Memory B cell (primary cell): ENCODE results near the gene ZNF451.

Source experiments
- ATAC-seq: fragments of 150-1000 bp; cut with Tn5 transposase; 2 replicates; pipeline ENCODE4 v1.10.0; 2021; ENCODE audit warnings: low read depth, mild to moderate bottlenecking, moderate library complexity
- DNase-seq, 2 donors: peaks; one replicate each; pipeline ENCODE4 v3.0.0; 2022; ENCODE audit warnings: low spot score in 2 of 2
- H3K27ac Mint-ChIP-seq: one replicate; pipeline ENCODE4 v1.8.0; 2022; ENCODE audit warnings: mild to moderate bottlenecking, moderate library complexity, mixed read lengths
- H3K27me3 Mint-ChIP-seq: one replicate; pipeline ENCODE4 v1.8.0; 2022; ENCODE audit warnings: mixed read lengths
- H3K36me3 Mint-ChIP-seq: one replicate; pipeline ENCODE4 v1.8.0; 2022; ENCODE audit warnings: mild to moderate bottlenecking, mixed read lengths
- H3K4me1 Mint-ChIP-seq: one replicate; pipeline ENCODE4 v1.8.0; 2022; ENCODE audit warnings: mixed read lengths
- H3K4me3 Mint-ChIP-seq: one replicate; pipeline ENCODE4 v1.8.0; 2022; ENCODE audit warnings: mild to moderate bottlenecking, moderate library complexity, mixed read lengths
- H3K9me3 Mint-ChIP-seq: one replicate; pipeline ENCODE4 v1.8.0; 2022; ENCODE audit warnings: mixed read lengths

ZNF451 gene

GRCh38 chr6:57182017-57182432 lies 92.0 kb downstream of the ZNF451 start:
- no peak overlapping the region for H3K4me3 Mint-ChIP-seq
- no peak overlapping the region for H3K27ac Mint-ChIP-seq
- H3K4me1 Mint-ChIP-seq = peaks cover 3% of the 10 kb centered on the region
- H3K27me3 Mint-ChIP-seq = no peaks in the 10 kb centered on the region
- DNase-seq = no peak
- H3K36me3 Mint-ChIP-seq = peaks cover 13% of the 10 kb centered on the region
- no peak for ATAC-seq
- no peaks in the 10 kb centered on the region for H3K9me3 Mint-ChIP-seq

GRCh38 chr6:57183336-57183735 lies 93.3 kb downstream of the ZNF451 start:
- no peak for ATAC-seq
- Mint-ChIP-seq H3K27ac (no peak overlapping the region), H3K27me3 (no peaks in the 10 kb centered on the region), H3K9me3 (no peaks in the 10 kb centered on the region), H3K36me3 (peaks cover 13% of the 10 kb centered on the region), H3K4me1 (peaks cover 3% of the 10 kb centered on the region), H3K4me3 (no peak overlapping the region)
- no peak for DNase-seq

- H3K36me3 Mint-ChIP-seq = peaks cover 5% of the 10 kb centered on the region
- no peak for ATAC-seq
- no peak overlapping the region for H3K27ac Mint-ChIP-seq
- H3K9me3 Mint-ChIP-seq = no peaks in the 10 kb centered on the region
- no peaks in the 10 kb centered on the region for H3K4me1 Mint-ChIP-seq
- H3K27me3 Mint-ChIP-seq = no peaks in the 10 kb centered on the region
- no peak for DNase-seq
- H3K4me3 Mint-ChIP-seq = no peak overlapping the region
Observed at GRCh38 chr6:57190140-57190539, 100.2 kb downstream of the ZNF451 start.

- Mint-ChIP-seq H3K4me3 (no peak overlapping the region), H3K27me3 (no peaks in the 10 kb centered on the region), H3K27ac (no peak overlapping the region), H3K9me3 (no peaks in the 10 kb centered on the region), H3K4me1 (no peaks in the 10 kb centered on the region), H3K36me3 (peaks cover 5% of the 10 kb centered on the region)
- ATAC-seq (no peak), DNase-seq (no peak)
Observed at GRCh38 chr6:57193177-57193576, 103.2 kb downstream of the ZNF451 start.

DNA sequence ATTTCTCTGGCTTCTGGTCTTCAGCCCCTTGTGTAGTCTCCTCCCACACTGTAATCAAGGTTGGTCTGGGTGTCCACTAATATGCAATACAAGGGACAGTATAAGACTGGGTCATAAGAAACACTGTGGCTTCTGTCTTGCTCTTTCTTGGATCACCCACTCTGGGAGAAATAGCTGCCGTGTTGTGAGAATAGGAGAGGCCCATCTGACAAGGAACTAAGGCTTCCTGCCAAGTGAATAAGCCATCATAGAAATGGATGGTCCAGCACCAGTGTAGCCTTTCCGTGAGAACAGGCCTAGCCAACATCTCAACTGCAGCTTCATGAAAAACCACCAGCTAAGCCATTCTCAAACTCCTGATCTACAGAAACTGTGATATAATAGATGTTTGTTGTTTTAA lies 105.5 kb downstream of the ZNF451 start:
- Mint-ChIP-seq H3K27me3 (no peaks in the 10 kb centered on the region), H3K9me3 (no peaks in the 10 kb centered on the region), H3K4me3 (no peak overlapping the region), H3K4me1 (no peaks in the 10 kb centered on the region), H3K36me3 (peaks cover 5% of the 10 kb centered on the region), H3K27ac (no peak overlapping the region)
- ATAC-seq (no peak), DNase-seq (no peak)

GRCh38 chr6:57198926-57199636 lies 109.1 kb downstream of the ZNF451 start:
- ATAC-seq = no peak
- no peak overlapping the region for H3K4me3 Mint-ChIP-seq
- H3K9me3 Mint-ChIP-seq = no peaks in the 10 kb centered on the region

GRCh38 chr6:57201718-57202117 lies 111.7 kb downstream of the ZNF451 start:
- Mint-ChIP-seq H3K36me3 (no peaks in the 10 kb centered on the region), H3K4me3 (no peak overlapping the region), H3K4me1 (no peaks in the 10 kb centered on the region), H3K27me3 (no peaks in the 10 kb centered on the region), H3K9me3 (no peaks in the 10 kb centered on the region), H3K27ac (no peak overlapping the region)
- ATAC-seq = no peak
- DNase-seq = no peak

More at GRCh38 chr6:57198926-57199636, 109.1 kb downstream of the ZNF451 start:
- H3K27me3 Mint-ChIP-seq = no peaks in the 10 kb centered on the region
- no peak overlapping the region for H3K27ac Mint-ChIP-seq
- no peak for DNase-seq
- H3K36me3 Mint-ChIP-seq = no peaks in the 10 kb centered on the region
- H3K4me1 Mint-ChIP-seq = no peaks in the 10 kb centered on the region

- no peak for ATAC-seq
- H3K27ac Mint-ChIP-seq = no peak overlapping the region
- no peaks in the 10 kb centered on the region for H3K36me3 Mint-ChIP-seq
- no peak overlapping the region for H3K4me3 Mint-ChIP-seq
- no peak for DNase-seq
- H3K4me1 Mint-ChIP-seq = no peaks in the 10 kb centered on the region
- H3K27me3 Mint-ChIP-seq = no peaks in the 10 kb centered on the region
- H3K9me3 Mint-ChIP-seq = no peaks in the 10 kb centered on the region
Observed at GRCh38 chr6:57205550-57206328, 115.8 kb downstream of the ZNF451 start.

DNA sequence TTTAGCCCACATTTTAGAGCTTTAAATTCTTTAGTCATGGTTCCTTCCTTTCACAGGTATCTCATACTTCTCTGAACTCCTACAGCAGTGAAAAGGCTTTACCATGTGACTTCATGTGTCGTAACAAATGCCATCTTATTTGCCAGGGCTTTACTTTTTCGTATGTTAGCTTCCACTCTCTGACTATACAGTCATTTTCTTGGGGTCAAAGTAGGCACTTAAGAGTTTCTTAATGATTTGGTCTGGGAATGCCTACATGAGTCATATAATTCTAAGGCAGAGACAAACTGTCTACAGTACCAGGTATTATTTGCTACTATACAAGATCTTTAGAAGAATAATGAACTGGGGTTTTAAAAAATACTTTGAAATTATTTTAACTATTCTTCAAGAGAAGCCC lies 117.2 kb downstream of the ZNF451 start:
- no peak for DNase-seq
- Mint-ChIP-seq H3K27me3 (no peaks in the 10 kb centered on the region), H3K27ac (no peak overlapping the region), H3K4me1 (no peaks in the 10 kb centered on the region), H3K4me3 (no peak overlapping the region), H3K9me3 (no peaks in the 10 kb centered on the region), H3K36me3 (no peaks in the 10 kb centered on the region)
- no peak for ATAC-seq

- Mint-ChIP-seq H3K36me3 (no peaks in the 10 kb centered on the region), H3K27me3 (no peaks in the 10 kb centered on the region), H3K4me1 (no peaks in the 10 kb centered on the region), H3K27ac (no peak overlapping the region), H3K9me3 (no peaks in the 10 kb centered on the region), H3K4me3 (no peak overlapping the region)
- DNase-seq (no peak), ATAC-seq (no peak)
Observed at GRCh38 chr6:57207872-57208271, 117.9 kb downstream of the ZNF451 start.

DNA sequence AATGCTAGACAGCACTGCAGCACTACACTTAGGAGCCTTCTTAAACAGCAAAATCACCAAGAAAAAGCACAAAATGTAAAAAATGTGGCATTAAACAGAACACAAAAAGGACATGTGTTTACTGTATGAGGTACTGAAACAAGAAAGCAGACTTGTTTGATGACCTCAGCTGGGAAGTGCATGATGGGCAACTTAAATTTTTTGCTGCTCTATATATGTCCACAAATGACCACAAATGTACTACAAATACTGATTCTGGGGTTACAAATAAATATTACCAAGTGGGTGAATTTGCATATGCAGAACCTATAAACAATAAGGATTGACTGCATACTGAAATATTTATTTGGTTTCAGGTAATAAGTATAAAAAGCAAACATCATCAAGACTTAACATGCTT lies 119.0 kb downstream of the ZNF451 start:
- ATAC-seq = no peak
- Mint-ChIP-seq H3K27ac (no peak overlapping the region), H3K4me1 (no peaks in the 10 kb centered on the region)

GRCh38 chr6:57210060-57210459 lies 120.1 kb downstream of the ZNF451 start:
- no peaks in the 10 kb centered on the region for H3K4me1 Mint-ChIP-seq
- DNase-seq (no peak), ATAC-seq (no peak)
- H3K27me3 Mint-ChIP-seq = peaks cover 4% of the 10 kb centered on the region
- no peak overlapping the region for H3K27ac Mint-ChIP-seq
- H3K36me3 Mint-ChIP-seq = peaks cover 2% of the 10 kb centered on the region
- no peak overlapping the region for H3K4me3 Mint-ChIP-seq
- peaks cover 4% of the 10 kb centered on the region for H3K9me3 Mint-ChIP-seq

More for the DNA sequence above, 119.0 kb downstream of the ZNF451 start:
- H3K4me3 Mint-ChIP-seq = no peak overlapping the region
- no peaks in the 10 kb centered on the region for H3K36me3 Mint-ChIP-seq
- H3K9me3 Mint-ChIP-seq = no peaks in the 10 kb centered on the region
- peaks cover 2% of the 10 kb centered on the region for H3K27me3 Mint-ChIP-seq
- no peak for DNase-seq

DNA sequence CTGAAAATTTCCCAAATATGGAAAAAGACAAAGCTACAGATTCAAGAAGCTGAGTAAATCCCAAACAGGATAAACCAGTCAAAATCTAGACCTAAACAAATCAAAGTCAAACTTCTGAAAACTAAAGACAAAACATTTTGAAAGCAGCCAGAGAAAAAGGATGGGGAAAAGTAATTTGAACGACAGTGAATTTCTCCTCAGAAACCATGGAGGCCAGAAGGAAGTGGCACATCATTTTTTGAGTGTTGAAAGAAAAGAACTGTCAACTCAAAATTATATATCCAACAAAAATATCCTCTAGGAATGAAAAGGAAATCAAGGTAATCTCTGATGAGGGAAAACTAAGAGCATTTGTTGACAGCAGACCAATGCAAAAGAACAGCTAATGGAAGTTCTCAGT lies 125.3 kb downstream of the ZNF451 start:
- no peak for DNase-seq

GRCh38 chr6:57216235-57217101 lies 126.5 kb downstream of the ZNF451 start:
- Mint-ChIP-seq H3K36me3 (peaks cover 2% of the 10 kb centered on the region), H3K27me3 (peaks cover 4% of the 10 kb centered on the region), H3K9me3 (peaks cover 5% of the 10 kb centered on the region), H3K4me1 (peaks cover 6% of the 10 kb centered on the region), H3K27ac (no peak overlapping the region), H3K4me3 (no peak overlapping the region)
- ATAC-seq = no peak
- DNase-seq = no peak

More for the DNA sequence above, 125.3 kb downstream of the ZNF451 start:
- no peak for ATAC-seq
- Mint-ChIP-seq H3K27ac (no peak overlapping the region), H3K4me1 (peaks cover 2% of the 10 kb centered on the region), H3K9me3 (peaks cover 5% of the 10 kb centered on the region), H3K27me3 (peaks cover 4% of the 10 kb centered on the region), H3K36me3 (peaks cover 2% of the 10 kb centered on the region), H3K4me3 (no peak overlapping the region)
